ENCODE measurements around the gene C12orf57.
A peak's percentile ranks its signal among the peaks of the same experiment; 100 is the strongest.

The C12orf57 gene

DNA sequence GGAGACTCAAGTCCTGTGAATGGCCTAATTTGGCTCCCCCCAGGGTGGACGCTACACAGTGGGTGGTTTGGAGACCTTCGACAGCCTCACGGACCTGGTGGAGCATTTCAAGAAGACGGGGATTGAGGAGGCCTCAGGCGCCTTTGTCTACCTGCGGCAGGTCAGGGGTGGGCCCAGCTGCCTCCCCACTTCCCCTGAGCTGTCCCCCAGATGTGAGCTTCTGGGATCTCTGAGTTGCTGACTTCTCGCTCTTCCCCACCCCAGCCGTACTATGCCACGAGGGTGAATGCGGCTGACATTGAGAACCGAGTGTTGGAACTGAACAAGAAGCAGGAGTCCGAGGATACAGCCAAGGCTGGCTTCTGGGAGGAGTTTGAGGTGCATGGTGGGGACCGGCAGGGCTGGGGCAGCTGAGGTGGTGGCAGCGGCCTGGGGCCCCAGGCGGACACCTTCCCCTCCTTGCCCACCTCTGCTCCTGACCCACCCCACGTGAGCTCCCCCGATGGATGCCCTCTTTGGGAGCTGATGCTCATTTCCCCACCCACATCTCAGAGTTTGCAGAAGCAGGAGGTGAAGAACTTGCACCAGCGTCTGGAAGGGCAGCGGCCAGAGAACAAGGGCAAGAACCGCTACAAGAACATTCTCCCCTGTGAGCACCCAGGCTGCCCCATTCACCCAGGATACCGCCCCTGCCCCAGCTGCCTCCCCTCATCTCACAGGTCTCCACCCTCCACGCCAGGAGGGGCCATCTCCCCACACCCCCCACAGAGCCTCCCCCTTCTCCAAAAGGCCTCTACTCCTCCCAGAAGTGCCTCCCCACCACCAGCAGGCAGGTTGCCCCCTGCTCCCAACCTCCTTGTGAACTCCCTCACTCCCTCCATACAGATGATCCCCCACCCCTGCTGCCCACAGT, 11.5 kb downstream of the C12orf57 start:
- DNase-seq (ENCODE audit: low read depth) = no peak
- TF ChIP-seq, protein P1, sequence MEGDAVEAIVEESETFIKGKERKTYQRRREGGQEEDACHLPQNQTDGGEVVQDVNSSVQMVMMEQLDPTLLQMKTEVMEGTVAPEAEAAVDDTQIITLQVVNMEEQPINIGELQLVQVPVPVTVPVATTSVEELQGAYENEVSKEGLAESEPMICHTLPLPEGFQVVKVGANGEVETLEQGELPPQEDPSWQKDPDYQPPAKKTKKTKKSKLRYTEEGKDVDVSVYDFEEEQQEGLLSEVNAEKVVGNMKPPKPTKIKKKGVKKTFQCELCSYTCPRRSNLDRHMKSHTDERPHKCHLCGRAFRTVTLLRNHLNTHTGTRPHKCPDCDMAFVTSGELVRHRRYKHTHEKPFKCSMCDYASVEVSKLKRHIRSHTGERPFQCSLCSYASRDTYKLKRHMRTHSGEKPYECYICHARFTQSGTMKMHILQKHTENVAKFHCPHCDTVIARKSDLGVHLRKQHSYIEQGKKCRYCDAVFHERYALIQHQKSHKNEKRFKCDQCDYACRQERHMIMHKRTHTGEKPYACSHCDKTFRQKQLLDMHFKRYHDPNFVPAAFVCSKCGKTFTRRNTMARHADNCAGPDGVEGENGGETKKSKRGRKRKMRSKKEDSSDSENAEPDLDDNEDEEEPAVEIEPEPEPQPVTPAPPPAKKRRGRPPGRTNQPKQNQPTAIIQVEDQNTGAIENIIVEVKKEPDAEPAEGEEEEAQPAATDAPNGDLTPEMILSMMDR (IDR thresholded peaks at IDR 0.05; ENCODE audit: low read depth, low read length, missing control alignments) = no peak
- peak overlapping the region; percentile 93 for H3K4me3 ChIP-seq (ENCODE audit: low read depth, low read length)

DNA sequence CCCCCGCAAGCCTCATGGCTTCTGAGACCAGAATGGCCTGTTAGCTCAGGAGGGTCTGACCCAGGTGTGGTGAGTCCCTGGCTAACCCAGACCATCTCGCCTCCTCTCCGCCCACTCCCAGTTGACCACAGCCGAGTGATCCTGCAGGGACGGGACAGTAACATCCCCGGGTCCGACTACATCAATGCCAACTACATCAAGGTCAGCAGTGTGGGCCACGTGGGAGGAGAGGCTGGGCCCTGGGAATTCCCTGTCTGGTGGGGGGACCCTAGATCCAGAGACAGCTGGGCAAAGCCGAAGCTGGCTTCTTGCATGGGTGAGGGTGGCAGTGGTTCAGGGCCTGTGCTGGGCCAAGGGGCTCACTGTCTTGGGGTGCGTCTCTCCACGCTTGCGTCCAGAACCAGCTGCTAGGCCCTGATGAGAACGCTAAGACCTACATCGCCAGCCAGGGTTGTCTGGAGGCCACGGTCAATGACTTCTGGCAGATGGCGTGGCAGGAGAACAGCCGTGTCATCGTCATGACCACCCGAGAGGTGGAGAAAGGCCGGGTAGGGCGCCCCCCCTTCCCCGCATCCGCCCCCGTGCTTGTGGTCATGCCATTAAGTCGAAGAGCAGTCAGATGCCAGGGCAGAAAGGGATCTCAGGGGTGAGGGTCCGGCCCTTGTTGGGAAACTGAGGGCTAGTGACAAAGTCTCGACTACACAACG, 12.4 kb downstream of the C12orf57 start:
- peak overlapping the region; percentile 93 for H3K4me3 ChIP-seq (ENCODE audit: low read depth, low read length)
- TF ChIP-seq, protein P1 (IDR thresholded peaks at IDR 0.05; ENCODE audit: low read depth, low read length, missing control alignments) = no peak
- DNase-seq (ENCODE audit: low read depth) = no peak

DNA sequence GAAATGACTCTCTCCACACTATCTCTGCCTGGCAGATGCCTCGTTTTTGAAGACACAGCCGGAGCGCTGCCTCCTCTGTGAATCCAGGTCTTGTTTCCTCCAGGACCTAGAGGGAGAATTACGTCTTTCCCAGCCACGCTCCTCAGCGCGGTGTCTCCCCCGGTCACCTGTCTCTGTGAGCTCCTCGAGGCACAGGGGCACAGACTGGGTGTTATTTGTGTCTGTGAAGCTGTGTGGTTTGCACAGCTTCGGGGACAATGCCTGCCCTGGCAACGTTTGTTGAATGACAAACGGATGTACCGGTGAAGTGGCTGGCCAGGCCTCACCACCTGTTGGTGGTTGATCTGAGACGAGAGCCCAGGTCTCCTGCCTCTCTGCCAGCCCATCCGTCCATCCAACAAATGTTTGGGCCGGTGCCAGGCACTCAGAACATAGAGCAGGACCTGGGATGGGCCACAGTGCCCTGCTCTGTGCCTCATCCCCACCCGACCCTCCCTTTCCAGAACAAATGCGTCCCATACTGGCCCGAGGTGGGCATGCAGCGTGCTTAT, 13.4 kb downstream of the C12orf57 start:
- H3K4me3 ChIP-seq (ENCODE audit: low read depth, low read length) = peak overlapping the region; percentile 93
- TF ChIP-seq, protein P1 (IDR thresholded peaks at IDR 0.05; ENCODE audit: low read depth, low read length, missing control alignments) = no peak
- DNase-seq (ENCODE audit: low read depth) = no peak

DNA sequence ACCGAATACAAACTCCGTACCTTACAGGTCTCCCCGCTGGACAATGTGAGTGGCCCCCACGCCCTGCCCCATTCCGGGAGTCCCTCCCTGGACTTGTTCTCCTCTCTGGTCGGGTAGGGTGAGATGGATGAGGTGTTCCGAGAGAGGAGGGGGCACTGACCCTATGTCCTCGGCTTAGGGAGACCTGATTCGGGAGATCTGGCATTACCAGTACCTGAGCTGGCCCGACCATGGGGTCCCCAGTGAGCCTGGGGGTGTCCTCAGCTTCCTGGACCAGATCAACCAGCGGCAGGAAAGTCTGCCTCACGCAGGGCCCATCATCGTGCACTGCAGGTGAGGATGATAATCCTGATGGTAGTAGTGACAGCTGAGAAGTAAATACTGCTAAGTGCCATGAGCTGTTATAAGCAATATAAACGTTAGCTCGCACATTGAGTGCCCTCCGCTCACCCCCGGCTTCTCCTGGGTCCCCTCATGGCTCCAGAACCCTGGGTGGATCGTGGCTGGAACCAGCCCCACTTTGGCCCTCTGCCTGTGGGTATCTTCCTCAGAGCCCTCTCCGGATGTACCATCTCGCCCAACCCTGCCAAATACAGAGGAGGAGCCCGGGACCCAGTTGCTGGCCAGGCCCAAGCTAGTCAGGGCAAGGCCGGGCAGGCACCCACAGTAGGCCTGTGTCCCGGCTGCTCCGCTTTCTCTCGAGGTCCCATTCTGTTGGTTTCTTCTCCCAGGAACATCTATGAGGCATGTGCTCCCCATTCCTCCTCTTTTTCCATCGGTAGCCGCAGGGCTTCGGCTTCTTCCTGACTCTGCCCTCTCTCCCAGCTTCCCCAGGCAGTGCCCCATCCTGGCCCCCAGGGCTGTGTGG, 14.2 kb downstream of the C12orf57 start:
- TF ChIP-seq, protein P1 (IDR thresholded peaks at IDR 0.05; ENCODE audit: low read depth, low read length, missing control alignments) = no peak
- DNase-seq (ENCODE audit: low read depth) = no peak
- H3K4me3 ChIP-seq (ENCODE audit: low read depth, low read length) = peak overlapping the region; percentile 93

DNA sequence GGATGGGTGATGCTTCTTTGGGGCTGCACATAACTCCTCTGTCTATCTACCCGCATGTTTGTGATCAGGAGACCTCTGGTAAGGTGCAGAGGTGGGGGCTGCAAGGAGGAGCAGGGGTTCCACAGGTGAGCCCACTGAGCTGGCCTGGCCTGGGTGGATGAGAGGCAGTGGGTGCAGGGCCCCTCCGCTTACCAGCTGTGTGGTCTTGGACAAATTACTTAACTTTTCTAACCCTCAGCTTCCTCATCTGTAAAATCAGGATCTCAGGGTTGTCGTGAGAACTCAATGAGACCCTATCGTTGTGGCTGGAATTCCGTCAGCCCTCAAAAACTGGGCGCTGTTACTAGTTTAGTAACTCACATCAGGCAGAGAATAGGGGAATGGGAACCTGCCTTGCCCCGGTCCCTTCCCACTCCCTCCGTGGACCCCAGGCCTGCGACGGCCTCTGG, 14.8 kb downstream of the C12orf57 start:
- TF ChIP-seq, protein P1 (IDR thresholded peaks at IDR 0.05; ENCODE audit: low read depth, low read length, missing control alignments) = no peak
- H3K4me3 ChIP-seq (ENCODE audit: low read depth, low read length) = peak overlapping the region; percentile 93
- no peak for DNase-seq (ENCODE audit: low read depth)

DNA sequence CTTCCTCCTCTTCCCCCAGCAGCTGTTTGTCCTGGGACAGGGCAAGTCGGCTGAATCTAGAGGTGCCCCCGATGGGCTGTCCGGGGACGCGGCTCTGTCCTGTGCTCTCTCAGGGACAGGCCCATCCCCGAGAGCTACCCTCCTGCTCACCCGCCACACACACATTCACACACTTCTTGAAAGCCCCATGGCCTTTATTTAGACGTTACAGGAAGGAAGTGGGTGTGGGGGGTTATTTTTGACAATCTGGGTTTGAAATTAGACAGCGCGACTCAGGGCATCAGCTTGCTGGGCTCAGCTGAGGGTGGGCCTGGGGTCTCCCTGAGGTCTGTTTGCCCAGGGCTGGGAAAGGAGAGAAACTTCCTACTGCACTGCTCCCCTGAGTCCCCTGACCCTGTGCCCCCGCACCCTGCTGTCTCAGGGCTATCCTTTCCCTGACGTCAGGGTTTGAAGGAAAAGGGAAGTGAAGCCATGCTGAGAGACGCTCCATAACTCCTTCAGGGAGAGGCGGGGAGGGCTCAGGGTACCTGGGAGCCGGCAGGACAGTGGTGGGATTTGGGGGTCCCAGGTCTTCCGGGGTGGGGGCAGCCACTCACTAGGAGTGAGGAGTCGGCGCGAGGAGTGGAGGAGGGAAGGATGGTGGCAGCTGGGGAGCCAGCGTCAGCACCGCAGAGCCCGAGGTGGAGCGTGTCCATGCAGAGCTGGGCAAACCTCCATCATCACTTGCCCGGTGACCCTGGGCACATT, 15.4 kb downstream of the C12orf57 start:
- peak overlapping the region; percentile 93 for H3K4me3 ChIP-seq (ENCODE audit: low read depth, low read length)
- DNase-seq (ENCODE audit: low read depth) = peak; percentile 84
- TF ChIP-seq, protein P1 (IDR thresholded peaks at IDR 0.05; ENCODE audit: low read depth, low read length, missing control alignments) = no peak

Data from GM12864 (cell line).